Dendritic cell treated with granulocyte-macrophage colony-stimulating factor and Interleukin-4, amounts not matched to agents 40 ng/mL and 50 ng/mL, for 4 days (primary cell): ENCODE measurements around the gene DPPA3.
"Not testable (repeated sequence)": the region's sequence is repeated elsewhere in the genome, so short reads cannot be mapped to it uniquely, and the experiment has no call there.

ENCODE experiments used
- H3K27ac Mint-ChIP-seq: one replicate; pipeline ENCODE4 v1.8.0; 2022; ENCODE audit warnings: mild to moderate bottlenecking, mixed read lengths
- H3K27me3 Mint-ChIP-seq: one replicate; pipeline ENCODE4 v1.8.0; 2022; ENCODE audit warnings: mild to moderate bottlenecking, mixed read lengths
- H3K36me3 Mint-ChIP-seq: one replicate; pipeline ENCODE4 v1.8.0; 2022; ENCODE audit warnings: low read depth, mixed read lengths
- H3K4me1 Mint-ChIP-seq: one replicate; pipeline ENCODE4 v1.8.0; 2022; ENCODE audit warnings: low read depth, mixed read lengths
- H3K4me3 Mint-ChIP-seq: one replicate; pipeline ENCODE4 v1.8.0; 2022; ENCODE audit warnings: mild to moderate bottlenecking, moderate library complexity, mixed read lengths
- H3K9me3 Mint-ChIP-seq: one replicate; pipeline ENCODE4 v1.8.0; 2022; ENCODE audit warnings: mixed read lengths
- intact Hi-C: fragments of 100-400 bp; cut with micrococcal nuclease; formaldehyde crosslinking; loops from one replicate; pipeline ENCODE4 v1.15.0; 2022

DPPA3 gene

DNA sequence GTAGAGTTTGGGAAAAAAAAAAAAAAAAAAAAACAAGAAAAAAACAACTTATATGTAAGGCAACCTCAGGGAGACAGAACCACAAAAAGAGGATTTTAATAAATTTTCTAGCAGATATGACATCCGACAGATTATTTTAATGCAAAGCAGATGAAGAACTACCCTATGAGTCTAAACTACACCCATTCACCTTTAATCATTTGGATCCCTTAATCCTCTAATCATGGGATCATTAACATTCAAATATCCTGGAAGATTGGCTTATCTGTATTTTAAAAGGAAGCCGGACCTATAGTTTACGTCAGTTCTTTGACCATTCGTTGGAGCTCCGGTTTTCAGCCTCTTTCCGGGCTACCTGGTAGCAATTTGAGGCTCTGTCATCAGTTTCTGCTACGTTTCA is at the start of gene DPPA3:
TSS of gene DPPA3 (plus strand) at position 301 of the 400 bp plus-strand sequence. CDS start 138 bp downstream, outside the sequence.
- Mint-ChIP-seq H3K27me3 (no peaks in the 10 kb centered on the region), H3K4me1 (no peaks in the 10 kb centered on the region), H3K36me3 (no peaks in the 10 kb centered on the region), H3K27ac (no peak within 1 kb of the TSS), H3K9me3 (no peaks in the 10 kb centered on the region), H3K4me3 (no peak within 1 kb of the TSS)
- intact Hi-C loops = no loop called here

- Mint-ChIP-seq H3K4me3 (no peak overlapping the region), H3K27ac (no peak overlapping the region), H3K27me3 (peaks cover 4% of the 10 kb centered on the region), H3K4me1 (no peaks in the 10 kb centered on the region), H3K9me3 (no peaks in the 10 kb centered on the region), H3K36me3 (no peaks in the 10 kb centered on the region)
- intact Hi-C loops = no loop called here
Observed at GRCh38 chr12:7661741-7662140, 49.5 kb upstream of the DPPA3 start.

DNA sequence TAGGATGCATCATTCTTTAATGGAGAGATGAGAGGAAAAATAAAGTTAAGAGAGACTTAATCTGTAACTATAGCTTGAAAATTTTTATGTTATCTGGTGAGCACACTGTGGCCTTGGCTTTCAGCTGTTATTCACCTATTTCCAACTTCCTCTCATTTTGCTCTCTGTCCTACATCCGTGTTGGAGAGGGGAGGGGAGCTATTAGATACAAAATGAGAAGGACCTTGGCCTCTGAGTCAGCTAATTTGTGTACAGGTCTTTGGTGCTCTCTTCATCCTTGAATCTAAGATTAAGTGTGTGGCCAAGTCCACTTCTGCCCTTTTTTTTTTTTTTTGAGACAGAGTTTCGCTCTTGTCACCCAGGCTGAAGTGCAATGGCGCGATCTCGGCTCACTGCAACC is 44.6 kb upstream of the DPPA3 start:
- intact Hi-C loops = no loop called here
- Mint-ChIP-seq H3K36me3 (no peaks in the 10 kb centered on the region), H3K4me3 (no peak overlapping the region), H3K4me1 (peaks cover 5% of the 10 kb centered on the region), H3K27me3 (no peaks in the 10 kb centered on the region), H3K9me3 (no peaks in the 10 kb centered on the region), H3K27ac (no peak overlapping the region)

DNA sequence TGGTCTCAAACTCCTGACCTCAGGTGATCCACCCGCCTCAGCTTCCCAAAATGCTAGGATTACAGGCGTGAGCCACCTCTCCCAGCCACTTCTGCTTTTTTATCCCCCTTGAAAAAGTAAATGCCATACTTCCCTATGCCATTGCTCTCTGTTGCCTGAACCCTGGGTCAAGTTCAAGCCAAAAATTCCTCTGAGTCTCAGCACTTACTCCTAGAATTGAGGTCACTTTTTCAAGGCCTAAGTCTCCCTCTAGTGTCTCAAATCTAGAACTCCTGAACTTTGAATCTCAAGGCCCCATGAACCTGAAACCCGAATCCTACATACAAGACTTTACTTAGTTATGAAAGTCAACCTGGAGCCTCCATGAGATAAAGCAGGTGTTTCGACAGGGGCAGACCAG is 44.1 kb upstream of the DPPA3 start:
- Mint-ChIP-seq H3K4me3 (no peak overlapping the region), H3K27ac (no peak overlapping the region)

GRCh38 chr12:7668171-7668570 is 43.1 kb upstream of the DPPA3 start:
- Mint-ChIP-seq H3K36me3 (no peaks in the 10 kb centered on the region), H3K4me3 (no peak overlapping the region), H3K4me1 (peaks cover 5% of the 10 kb centered on the region), H3K27ac (no peak overlapping the region), H3K9me3 (no peaks in the 10 kb centered on the region), H3K27me3 (no peaks in the 10 kb centered on the region)
- intact Hi-C loops = no loop called here

More for the DNA sequence above, 44.1 kb upstream of the DPPA3 start:
- Mint-ChIP-seq H3K27me3 (no peaks in the 10 kb centered on the region), H3K9me3 (no peaks in the 10 kb centered on the region), H3K4me1 (peaks cover 5% of the 10 kb centered on the region), H3K36me3 (no peaks in the 10 kb centered on the region)
- intact Hi-C loops = no loop called here

- peaks cover 17% of the 10 kb centered on the region for H3K4me1 Mint-ChIP-seq
- H3K4me3 Mint-ChIP-seq, intact Hi-C loops, H3K9me3 Mint-ChIP-seq, H3K36me3 Mint-ChIP-seq, H3K27me3 Mint-ChIP-seq, H3K27ac Mint-ChIP-seq: not testable (repeated sequence)
Observed at GRCh38 chr12:7675455-7675854, 35.8 kb upstream of the DPPA3 start.

GRCh38 chr12:7677432-7677888 is 33.8 kb upstream of the DPPA3 start:
- H3K27me3 Mint-ChIP-seq, H3K9me3 Mint-ChIP-seq, H3K36me3 Mint-ChIP-seq, H3K27ac Mint-ChIP-seq: not testable (repeated sequence)
- H3K4me1 Mint-ChIP-seq = peaks cover 17% of the 10 kb centered on the region
- H3K4me3 Mint-ChIP-seq = peak overlapping the region; percentile 64
- intact Hi-C loops = loop anchor here (1.0 kb wide), 1 partner anchor 130 kb away; no protein-coding TSS in a partner anchor

GRCh38 chr12:7678744-7679143 is 32.5 kb upstream of the DPPA3 start:
- peaks cover 17% of the 10 kb centered on the region for H3K4me1 Mint-ChIP-seq

DNA sequence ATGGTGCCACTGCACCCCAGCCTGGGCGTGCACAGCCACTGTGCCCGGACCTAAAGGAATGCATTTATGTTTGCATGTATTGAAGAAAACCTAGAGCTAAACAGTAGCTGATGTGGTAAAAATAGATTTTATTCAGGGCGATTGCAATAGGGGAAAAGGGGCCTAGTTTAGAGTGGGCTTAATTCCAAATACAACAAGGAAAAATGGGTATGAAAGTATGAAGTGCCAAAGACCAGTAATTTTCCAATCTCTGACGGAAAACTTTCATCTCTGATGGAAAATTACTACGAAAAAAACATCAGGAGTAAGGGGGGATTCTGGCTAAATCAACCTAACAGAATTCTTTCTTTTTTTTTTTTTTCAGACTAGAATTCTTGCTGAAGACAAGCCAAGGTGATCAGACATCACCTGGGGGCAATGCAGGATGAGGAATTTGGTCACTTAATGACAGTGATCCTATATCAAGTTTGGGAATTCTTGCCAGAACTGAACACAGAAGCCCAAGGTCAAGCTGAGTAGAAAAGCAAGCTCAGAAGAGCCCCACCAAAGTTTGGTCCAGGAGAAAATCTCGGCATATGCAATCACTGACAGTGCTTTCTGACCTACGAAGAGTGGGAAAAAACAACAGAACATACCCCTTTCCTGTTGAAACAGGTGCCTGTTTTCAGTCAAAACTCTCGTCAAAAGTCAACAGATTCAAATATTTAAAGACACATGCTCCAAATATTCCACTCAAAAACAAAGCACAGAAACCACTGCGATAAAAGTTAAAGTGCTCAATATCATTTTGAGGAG is 31.8 kb upstream of the DPPA3 start:
- Mint-ChIP-seq H3K4me1 (peaks cover 17% of the 10 kb centered on the region), H3K4me3 (no peak overlapping the region), H3K27ac (no peak overlapping the region), H3K9me3 (no peaks in the 10 kb centered on the region), H3K27me3 (no peaks in the 10 kb centered on the region), H3K36me3 (no peaks in the 10 kb centered on the region)
- intact Hi-C loops = no loop called here

More at GRCh38 chr12:7678744-7679143, 32.5 kb upstream of the DPPA3 start:
- Mint-ChIP-seq H3K36me3 (no peaks in the 10 kb centered on the region), H3K27ac (no peak overlapping the region), H3K27me3 (no peaks in the 10 kb centered on the region), H3K4me3 (no peak overlapping the region), H3K9me3 (no peaks in the 10 kb centered on the region)
- intact Hi-C loops = no loop called here

DNA sequence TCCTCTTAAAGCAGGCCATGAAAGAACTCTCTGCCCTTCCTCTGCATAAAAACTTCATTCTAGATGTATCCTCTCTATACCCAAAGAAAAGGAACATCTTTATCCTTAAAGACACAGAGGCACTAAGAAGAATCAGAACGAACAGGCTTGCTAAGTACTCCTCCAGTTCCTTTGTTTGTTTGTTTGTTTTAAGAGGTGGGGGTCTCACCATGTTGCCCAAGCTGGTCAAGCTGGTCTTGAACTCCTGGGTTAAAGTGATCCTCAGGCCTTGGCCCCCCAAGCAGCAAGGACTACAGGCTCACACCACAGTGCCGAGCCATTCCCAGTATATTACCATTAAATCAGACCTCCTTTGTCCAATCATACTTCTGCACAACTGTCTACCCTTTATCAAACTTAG is 29.7 kb upstream of the DPPA3 start:
- Mint-ChIP-seq H3K9me3 (no peaks in the 10 kb centered on the region), H3K36me3 (no peaks in the 10 kb centered on the region), H3K4me3 (no peak overlapping the region), H3K27me3 (no peaks in the 10 kb centered on the region), H3K4me1 (peaks cover 9% of the 10 kb centered on the region), H3K27ac (no peak overlapping the region)
- intact Hi-C loops = no loop called here

DNA sequence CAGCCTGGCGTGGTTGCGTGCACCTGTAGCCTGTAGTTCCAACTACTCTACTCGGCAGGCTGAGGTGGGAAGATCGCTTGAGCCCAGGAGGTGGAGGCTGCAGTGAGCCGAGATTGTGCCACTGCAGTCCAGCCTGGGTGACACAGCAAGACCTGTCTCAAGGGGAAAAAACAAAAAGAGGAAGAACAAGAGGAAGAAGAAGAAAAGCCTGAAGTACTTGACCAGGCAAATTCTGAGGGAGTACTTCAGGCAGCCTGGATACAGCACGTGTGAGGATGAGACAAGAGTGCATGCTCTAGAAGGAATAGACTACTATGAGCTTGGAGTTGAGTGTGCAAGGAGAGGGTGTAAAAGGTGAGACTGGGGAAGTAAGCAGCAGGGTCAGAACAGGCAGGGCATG is 17.4 kb upstream of the DPPA3 start:
- Mint-ChIP-seq H3K27ac (no peak overlapping the region), H3K36me3 (no peaks in the 10 kb centered on the region), H3K27me3 (peaks cover 14% of the 10 kb centered on the region), H3K9me3 (no peaks in the 10 kb centered on the region), H3K4me3 (no peak overlapping the region), H3K4me1 (peaks cover 22% of the 10 kb centered on the region)
- intact Hi-C loops = no loop called here

DNA sequence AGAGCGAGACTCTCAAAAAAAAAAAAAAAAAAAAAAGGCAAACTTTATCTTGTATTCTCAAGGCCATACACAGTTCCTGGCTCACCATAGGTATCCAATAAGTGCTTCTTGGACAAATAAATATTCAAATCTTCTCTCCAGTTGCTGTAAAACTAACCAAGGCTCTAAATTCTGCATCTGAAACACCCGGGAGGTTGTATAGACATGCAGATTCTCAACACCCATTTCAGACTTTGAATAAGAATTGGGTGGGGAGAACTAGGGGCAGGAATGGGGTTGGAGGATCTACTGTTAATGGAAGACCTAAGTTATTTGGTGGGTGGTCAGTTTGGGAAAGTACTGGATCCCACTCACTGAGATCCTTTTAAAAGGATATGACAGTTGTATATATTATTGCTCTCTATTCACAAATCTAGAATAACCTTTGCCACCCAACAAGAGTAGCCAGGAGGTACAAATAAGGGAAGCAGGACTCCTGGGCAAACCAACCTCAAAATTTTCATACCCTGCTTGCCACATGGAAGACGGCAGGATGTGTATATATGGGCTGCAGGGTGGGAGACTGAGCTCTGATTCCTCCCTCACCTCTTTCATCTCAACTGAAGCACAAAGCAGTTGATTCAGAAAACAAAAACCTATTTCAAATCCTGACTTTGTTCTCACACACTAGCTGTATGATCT is 16.5 kb upstream of the DPPA3 start:
- Mint-ChIP-seq H3K4me3 (no peak overlapping the region), H3K36me3 (no peaks in the 10 kb centered on the region), H3K9me3 (no peaks in the 10 kb centered on the region), H3K4me1 (peaks cover 22% of the 10 kb centered on the region), H3K27me3 (peaks cover 14% of the 10 kb centered on the region), H3K27ac (no peak overlapping the region)
- intact Hi-C loops = no loop called here

DNA sequence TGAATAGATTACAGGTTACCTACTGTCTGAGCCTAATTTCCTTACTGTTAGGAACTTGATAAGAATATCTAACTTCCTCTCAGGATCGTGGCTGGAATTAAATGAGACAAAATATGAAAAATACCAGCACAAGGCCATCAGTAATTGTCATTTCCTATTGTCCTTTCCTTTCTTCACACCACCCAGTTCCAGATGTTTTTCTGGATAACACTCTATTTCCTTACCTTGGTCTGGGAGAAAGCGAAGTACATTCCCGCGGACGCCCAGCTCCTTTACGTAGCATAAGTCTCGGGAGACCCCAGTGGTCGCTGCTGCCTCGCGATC is 16.0 kb upstream of the DPPA3 start:
- no peaks in the 10 kb centered on the region for H3K36me3 Mint-ChIP-seq
- H3K27me3 Mint-ChIP-seq = peaks cover 14% of the 10 kb centered on the region
- peaks cover 22% of the 10 kb centered on the region for H3K4me1 Mint-ChIP-seq
- no peaks in the 10 kb centered on the region for H3K9me3 Mint-ChIP-seq
- intact Hi-C loops = no loop called here
- peak overlapping the region; percentile 56 for H3K4me3 Mint-ChIP-seq
- peak overlapping the region; percentile 55 for H3K27ac Mint-ChIP-seq

DNA sequence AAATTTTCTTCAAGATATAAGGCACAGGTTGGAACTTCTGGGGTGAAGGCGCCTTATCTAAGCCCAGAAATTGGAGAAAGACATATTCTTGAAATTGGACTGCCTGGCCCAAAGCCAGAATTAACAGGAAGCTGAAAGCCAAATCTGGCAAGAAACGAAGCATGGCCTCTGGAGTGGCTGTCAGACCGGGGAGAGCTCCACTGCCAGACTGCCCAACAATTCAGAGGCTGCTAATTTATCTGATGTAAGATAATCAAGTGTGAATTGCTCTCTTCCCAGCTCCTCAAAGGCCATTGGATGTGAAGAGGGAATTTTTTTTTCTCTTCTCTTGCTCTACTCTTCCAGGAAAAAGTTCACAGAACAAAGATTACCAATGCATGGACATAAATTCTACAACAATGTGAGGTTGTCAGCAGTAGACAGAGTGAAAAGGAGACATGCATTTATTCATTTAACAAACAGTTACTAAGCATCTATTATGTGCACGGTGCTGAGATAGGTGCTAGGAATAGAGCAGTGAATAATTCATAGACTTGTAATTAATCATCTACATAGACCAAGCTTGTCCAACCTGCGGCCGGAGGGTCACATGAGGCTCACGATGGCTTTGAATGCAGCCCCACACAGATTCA is 15.6 kb upstream of the DPPA3 start, which contains the start of gene GDF3:
TSS of gene GDF3 (minus strand) at position 210 of the 632 bp plus-strand sequence. CDS start at position 163, 47 bp downstream.
- Mint-ChIP-seq H3K27me3 (peaks cover 14% of the 10 kb centered on the region), H3K36me3 (no peaks in the 10 kb centered on the region), H3K4me3 (peak within 1 kb of the TSS; percentile 56), H3K27ac (peak within 1 kb of the TSS; percentile 55), H3K9me3 (no peaks in the 10 kb centered on the region), H3K4me1 (peaks cover 22% of the 10 kb centered on the region)
- intact Hi-C loops = no loop called here
